HG02610 (cell line): ENCODE data around the gene IL22RA1.

Experiments used
- ATAC-seq: cut with Tn5 transposase; IDR thresholded peaks from one replicate; pipeline ENCODE4 v1.9.1; 2021; ENCODE audit warnings: mild to moderate bottlenecking, moderate library complexity; ENCODE audit not compliant: unreplicated experiment

IL22RA1 gene

DNA sequence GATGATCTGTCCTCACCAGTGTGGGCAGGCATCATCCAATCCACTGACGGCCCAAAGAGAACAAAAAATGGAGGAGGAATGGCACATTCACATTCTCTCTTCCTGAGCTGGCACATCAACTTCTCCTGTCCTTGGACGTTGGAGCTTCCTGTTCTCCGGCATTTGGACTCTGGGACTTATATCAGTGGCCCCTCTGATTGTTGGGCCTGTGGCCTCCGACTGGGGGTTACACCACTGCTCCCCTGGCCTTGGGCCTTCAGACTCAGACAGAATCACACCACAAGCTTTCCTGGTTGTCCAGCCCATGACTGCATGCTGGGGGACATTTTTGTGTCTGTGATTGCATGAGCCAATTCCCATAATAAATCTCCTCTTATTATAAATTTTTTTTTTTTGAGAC is 24.1 kb upstream of the IL22RA1 start:
- ATAC-seq, result no peak

DNA sequence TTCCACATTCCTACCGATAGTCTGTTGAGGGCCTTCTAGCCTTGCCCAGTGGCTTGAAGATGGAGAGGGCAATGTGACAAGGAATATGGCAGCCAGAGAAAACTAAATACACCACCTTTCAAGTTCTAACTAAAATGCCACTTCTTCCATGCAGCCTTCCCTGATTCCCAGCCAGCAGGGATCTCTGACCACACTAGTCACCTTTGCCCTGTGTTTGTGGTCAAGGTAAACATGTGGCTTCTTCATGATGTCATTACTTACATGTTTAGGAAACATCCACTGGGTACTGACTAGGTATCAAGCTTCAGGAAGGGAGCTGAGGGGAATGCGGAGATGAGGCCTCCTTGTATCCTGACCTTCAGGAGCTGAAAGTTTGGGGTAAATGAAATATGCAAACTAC is 22.6 kb upstream of the IL22RA1 start:
- ATAC-seq, result no peak

DNA sequence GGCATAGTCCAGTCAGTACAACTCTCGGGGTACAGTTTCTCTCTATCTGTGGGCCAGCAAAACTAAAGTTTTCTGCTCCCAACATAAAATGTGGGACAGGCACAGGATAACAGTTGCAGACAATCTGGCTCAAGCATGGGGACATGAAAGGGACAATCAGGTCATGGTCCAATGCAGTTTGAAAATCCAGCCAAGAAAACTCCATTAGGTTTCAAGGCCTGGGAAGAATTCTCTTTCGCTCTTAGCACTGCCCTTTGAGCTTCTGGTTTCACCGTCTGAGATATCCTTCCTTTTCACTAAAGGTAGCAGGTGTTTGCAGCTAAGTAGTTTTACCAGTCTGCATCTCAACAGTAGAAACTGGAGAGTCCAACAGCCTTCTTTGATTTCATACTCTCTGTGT is 21.1 kb upstream of the IL22RA1 start:
- ATAC-seq, result no peak

DNA sequence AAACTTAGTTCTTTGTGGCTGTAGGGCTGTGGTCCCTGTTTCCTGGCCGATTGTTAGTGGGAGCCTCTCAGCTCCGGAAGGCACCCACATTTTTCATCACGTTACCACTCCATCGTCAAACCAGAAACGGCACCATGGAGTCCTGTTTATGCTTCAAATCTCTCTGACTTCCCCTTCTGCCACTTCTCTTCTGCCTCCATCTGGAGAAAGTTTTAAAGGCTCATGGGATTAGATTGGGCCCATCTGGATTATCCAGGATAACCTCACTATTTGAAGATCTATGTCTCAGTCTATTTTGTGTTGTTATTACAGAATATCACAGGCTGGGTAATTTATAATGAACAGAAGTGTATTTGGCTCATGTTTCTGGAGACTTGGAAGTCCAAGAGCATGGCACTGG is 19.3 kb upstream of the IL22RA1 start:
- ATAC-seq, result no peak

DNA sequence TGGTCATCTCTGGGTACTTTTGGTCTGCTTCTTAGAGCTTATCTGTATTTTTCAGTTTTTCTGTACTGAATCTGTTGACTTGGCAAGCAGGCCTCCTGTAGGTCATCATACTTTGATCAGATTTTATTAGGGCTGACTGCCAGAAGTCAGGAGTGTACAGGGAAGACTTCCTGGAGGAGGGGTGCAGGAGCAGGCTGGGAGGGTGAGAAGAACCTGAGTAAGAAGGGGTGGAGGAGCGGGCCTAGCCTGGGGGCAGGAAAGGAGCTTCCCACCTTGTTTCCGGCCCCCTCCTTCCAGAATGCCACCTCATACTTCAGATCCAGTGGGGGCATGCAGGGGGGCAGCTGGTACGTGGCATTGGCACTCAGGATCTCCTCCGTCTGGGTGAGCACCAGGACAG is 18.3 kb upstream of the IL22RA1 start:
- no peak for ATAC-seq

DNA sequence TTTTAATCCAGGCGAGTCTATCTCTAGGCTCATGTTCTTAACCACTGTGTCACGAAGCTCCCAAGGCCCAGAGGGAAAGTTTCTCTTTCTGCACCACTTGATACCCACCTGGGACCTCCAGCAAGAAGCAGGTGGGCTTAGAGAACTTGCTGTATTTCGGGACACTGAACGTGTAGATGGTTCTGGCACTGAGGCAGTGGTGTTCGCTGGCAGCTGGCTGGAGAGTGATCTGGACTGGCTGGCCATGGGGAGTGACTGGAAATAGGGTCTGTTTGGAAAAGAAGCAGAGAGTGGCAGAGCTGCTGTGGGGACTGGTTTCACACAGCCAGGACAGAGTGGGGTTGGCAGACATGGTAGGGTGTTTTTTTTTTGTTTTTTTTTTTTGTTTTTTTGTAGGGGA is 16.4 kb upstream of the IL22RA1 start:
- no peak for ATAC-seq

DNA sequence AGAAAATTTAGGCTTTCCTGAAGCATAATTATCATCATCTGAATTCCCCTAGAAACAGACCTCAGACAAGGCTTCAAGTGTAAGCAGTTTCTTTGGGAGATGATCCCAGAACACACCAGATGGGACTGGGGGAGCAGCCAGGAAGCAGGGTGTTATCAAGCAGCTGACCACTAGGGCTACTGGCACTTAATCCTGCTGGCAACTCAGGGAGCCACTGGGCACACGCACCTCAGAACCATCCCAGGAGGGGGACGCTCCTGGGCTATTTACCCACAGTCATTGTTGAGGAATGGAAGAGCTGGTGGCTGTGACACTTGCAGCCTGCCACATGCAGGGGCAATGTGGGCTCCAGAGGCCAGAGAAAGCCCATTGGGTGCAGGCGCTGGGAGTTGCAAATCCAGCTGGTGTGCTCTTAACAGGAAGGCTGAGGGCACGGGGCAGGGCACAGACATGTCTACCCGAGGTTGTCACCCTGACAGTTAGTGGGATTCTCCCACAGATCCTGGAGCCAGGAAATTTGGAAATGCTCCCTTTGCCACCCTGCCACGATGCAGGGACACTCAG is 15.1 kb upstream of the IL22RA1 start:
- no peak for ATAC-seq

DNA sequence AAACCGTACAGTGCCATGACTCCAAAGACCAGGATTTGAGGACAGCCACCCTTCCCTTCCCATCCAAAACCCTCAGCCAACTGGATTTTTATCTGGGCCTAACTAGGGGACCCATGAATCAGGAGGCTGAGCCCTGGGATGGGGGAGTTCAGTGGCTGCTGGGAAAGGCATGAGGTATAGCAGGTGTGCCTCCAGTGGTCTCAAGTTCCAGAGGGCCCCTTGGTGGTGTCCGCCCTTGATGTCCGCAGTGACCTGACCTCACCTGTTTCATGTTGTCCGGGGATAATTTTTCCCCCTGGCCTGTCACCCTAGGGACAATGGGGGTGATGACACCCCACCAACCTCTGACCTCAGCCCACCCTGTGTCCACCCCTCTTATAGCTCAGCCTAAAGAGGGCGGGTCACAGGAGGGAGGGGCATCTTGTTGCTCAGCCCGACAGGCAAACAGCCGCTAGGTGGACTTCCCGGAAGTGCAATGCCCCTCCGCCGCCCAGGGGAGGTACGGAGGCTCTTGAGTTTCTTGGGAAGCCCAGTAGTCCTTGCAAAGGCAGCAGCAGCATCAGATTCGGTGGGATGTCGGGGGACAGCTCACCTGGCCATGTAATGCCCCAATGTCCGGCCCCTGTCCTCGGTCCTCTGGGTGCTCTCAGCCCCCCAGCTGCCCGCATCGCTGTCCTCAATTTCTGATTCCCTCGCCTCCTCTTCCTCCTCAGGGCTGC is 13.8 kb upstream of the IL22RA1 start:
- no peak for ATAC-seq

DNA sequence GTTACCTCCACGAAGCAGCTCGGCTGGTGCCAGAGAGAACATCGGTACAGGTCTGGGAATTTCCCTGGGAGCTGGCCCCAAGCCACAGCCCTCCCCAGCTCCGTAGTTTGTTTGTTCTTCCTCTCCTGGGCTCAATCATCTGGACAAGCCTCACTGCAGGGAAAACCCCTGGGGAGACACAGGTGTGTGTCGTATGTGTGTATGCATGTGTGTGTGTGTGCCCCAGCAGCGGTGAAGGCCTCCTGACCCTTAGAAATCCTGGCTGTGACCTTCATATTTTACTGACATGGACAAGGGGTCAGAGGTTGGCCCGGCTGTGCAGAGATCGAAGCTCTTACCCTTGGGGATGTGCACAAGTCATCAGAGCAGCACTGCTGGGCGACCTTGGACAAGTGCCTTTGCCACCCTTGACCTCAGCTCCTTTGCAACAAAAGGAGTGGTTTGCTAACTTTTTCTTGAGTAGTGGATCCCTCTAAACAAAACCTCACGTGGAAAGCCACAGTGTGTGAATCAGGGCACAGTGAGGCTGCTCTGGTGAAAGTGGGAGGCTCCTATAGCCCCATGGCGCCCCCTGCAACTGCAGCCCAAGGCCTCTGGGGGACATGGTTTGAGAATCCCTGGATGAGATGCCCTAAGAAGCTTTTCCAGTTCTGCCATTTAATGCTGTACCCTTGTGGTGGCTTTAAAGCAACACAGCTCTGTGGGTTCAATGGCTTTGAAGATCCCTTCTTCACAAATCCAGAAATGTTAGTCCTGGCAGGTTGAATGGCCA is 12.3 kb upstream of the IL22RA1 start:
- peak; percentile 78 for ATAC-seq

DNA sequence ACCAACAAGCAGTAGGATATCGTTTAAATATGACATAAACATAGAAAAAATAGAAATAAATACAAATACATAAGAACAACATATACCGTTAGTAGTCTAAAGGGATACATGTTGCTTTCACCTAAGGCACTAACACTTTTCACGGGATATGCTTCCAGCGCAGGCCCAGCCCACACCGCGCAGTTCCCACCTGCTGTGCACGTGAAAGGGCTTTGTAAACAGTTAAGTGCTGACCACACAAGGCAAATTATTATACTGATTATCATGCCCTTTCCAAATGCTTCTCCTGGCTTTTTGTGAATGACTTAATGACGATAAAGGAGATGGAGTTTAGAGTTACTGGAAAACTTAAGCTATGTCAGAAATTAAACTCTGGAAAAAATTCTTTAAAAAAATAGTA is 11.3 kb upstream of the IL22RA1 start:
- ATAC-seq, result no peak

DNA sequence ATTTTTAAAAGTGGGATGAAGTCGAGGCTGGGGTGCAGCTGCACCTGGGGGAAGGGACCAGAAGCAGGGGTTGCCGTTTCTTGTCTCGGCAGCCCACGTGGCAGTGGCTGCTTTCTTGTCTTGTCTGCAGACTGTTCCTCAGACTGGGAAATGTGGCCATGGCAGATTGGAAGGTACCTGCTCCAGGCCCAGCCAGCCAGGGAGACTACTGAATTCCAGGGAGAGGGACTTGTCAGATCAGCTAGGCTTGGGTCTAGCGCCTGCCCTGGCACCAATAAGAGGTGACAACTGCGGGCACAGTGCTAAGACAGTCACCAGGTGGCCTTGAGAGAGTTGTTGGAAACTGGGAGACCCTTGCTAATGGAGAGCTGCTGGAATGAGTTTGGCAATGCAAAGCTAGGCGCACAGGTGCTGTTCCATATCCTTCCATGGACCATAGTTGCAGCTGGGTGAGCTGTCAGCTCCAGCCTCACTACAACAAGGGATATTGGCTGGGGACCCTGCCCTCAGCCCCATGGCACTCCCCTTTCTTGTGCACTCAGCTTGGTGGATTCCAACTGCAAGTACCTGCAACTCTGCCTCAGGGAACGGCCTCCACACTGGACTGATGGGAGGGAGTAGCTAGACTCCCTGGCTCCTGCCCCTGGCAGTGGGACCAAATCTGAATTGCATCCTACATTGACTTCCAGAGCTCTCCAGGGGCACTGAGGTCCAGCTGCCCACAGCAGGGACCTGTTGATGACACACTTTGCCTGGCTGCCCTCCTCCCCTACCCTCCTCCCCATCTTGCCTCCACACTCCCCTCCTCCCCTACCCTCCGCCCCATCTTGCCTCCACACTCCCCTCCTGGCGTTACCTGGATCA is 9.9 kb upstream of the IL22RA1 start:
- no peak for ATAC-seq

DNA sequence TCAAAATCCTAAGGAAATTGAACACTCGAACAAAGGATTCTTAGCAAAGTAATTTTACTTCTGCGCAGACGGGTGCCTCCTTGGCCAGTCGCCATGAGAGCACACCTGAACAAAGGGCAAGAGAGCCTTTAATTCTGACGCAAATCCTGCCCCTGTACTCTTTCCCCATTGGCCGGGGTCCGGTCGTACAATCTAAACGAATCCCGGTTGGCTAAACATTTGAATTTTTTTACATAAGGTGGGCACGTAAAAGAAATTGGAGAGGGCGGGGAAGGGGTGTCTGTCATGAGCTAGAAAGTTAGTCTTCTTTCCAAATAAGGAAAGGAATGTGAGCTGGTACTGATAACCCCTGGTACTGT is 8.2 kb upstream of the IL22RA1 start:
- no peak for ATAC-seq

DNA sequence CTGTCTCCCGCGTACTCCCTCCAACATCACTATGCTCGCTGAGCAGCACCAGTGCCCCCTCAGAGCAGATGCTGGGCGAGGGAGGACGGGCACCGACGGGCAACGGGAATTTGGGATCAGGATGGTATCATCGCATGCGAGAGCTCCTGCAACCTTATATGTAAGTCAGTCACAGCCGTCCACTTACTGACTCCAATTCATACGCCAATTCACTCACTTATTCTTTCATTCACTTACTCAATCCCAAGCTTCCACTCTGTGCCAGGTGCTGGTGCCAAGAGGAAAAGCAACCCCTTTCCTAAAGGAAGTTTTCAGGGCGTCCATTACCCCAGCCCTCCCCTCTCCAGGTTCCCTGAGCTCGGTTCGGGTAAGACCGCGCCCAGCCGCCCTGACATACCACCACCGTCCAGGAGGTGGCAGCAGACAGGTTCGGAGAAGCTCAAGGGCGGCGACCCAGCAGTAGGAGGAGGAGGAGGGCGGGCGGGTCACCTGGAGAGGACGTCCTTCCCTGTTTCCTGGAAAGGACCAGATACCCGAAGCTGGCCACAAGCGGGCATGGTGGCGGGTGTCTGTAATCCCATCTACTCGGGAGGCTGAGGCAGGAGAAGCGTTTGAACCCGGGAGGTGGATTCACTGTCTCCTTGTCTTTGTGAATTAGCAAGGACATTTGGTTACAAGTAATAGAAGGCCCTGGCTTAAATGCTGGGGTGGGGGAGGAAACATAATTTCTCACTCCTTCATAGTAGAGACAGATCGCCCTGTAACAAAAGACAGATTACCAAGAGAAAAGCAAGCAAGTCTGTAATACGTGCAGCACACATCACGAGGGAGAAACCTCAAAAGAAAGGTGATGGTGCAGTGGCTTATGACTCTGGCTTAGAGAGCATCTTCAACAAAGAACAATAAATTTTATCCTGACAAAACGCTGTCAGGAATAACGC is 7.6 kb upstream of the IL22RA1 start:
- peak; percentile 41 for ATAC-seq

DNA sequence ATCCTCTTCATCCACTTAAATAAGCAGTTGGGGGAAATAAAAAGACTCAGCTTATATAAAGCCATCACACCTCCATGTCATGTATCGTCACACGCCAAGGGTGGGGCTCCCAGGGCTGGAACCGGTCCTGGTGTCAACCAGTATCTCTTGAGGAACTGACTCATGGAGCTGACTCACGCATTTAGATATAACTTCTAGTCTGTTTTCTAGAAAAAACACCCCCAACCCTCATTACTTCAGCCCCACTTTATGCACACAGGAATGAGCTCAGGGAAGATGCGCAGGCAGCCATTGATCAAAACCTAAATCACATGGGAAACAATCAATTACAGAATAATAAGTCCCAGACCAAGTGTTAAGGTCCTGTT is 6.9 kb upstream of the IL22RA1 start:
- no peak for ATAC-seq

DNA sequence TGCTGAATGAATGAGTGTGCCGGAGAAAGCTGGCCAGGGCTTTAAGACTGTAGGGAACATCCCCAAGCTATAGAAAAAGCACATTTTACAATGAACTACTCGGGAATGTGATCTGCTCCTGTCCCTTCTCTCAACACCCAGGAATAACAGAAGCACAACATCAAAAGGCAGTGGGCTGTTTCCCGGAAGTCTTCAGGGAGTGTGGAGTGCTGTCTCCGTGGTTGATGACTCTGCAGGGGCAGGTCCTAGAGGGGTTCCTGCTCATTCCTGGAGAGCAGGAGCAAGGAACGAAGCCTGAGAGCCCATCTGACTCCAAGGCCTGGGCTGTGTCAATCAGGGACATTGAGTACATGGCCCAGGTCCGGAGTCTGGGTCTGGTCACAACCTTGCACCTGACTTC is 4.9 kb upstream of the IL22RA1 start:
- ATAC-seq, result no peak

DNA sequence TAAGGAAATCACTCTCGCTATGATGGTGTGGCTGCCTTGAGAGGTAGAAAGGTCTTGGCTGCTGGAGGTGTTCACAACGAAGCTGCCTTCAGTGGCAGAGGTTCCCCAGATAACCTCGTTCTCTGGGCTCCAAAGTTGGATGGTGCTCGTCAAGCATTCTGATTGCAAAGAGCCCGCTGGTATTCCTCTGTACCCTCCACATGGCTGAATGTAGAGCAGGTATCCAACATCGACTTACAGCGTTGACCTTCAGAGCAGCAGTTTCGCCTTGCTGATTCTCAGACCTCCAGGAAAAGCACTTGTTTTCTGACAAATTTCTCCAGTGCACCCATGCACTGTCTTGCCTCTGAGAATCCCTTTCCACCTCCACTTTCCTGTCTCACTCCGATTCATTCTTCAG is 4.3 kb upstream of the IL22RA1 start:
- no peak for ATAC-seq

DNA sequence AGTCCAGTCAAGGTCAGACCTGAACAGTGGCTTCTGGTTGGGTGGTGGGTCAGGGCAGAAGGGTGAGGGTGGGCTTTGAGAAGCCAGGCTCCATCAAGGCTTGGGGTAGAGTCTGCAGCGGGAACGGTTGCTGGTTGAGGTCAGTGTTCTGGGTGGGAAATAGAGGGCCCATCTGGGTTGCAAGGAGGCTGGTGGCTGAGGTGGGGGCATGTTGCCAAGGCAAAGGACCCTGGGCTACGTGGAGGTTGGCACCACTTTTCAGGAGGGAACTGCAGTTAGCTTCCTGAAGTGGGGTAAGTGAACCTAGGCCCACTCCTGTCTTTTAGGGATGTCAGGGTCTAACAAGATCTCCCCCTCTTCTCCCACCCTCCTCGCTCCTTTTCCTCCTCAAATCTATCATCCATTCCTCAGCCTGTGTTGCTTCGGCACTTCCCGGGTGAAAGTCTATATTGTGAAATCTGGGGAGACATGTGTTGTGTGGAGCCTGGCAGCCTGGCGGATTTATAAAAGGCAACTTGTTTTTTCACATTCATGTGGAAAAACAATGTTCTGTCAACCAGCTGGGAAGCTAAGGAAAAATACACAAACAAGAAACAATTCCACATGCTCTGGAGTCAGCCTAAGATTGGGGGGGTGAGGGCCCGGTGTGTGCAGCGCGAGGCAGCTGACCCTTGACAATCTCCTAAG is 1.5 kb downstream of the IL22RA1 start:
- ATAC-seq, result no peak

DNA sequence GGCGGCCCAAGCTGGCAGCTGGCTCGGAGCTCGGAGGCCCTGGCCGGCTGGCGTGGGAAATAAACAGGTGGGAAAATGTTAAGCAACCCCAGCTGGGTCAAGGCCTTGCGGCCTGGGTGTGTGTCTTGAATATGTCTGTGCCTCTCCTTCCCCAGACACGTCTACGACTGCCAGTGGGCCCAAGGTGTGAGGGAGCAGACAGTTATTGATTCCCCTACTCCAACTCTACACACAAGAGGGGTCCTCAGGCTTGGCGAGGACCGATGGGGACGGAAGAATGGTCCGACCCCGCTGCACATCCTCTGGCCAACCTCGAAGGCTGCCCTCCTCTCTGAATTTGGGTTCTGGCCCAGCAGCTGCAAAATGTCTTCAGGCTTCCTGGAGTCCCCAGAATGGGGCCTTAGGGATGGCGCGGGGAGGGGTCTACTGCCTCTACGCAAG is 2.2 kb downstream of the IL22RA1 start:
- no peak for ATAC-seq

DNA sequence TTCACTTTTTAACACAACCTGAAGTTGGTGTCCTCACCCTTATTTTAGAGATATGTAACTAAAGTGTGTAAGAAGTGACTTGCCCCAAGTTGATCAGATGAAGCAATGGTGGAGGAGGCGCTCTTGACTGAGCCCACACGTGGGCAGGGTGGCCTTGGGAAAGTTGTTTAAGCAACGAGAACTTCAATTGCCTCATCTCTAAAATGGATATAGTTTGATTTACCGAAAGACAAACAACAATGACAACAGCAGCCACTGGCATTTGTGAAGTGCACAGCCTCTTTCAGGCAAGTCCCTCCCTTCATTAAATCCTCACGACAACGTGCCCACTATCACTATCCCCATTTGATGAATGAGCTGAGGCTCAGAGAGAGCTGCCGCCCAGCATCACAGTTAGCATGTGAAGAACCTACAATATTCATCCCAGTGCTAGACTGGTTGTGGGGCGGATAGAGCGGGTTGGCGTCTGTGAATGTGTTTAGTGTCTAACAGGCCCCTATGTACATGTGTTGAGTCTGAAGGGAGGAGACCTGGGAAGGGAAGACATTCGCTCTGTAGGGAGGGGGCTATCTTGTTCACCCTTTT is 3.0 kb downstream of the IL22RA1 start:
- ATAC-seq, result no peak

DNA sequence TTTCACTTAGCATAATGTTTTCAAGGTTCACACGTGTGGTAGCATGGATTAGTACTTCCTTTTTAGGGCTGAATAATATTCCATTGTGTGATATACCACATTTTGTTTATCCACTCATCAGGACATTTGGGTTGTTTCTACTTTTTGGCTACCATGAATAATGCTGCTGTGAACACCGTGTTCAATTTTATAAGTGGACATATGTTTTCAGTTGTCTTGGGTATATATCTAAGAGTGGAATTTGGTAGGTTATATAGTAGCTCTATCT is 3.8 kb downstream of the IL22RA1 start:
- ATAC-seq, result no peak
